Renal pelvis (tissue), 12 donors: ENCODE results near the gene L1TD1. TPM values are rescaled to one million over a fixed set of nuclear protein-coding genes. Genes with fewer than 3 reads are reported as not detected.
"Not testable (repeated sequence)": the region's sequence is repeated elsewhere in the genome, so short reads cannot be mapped to it uniquely, and the experiment has no call there.

ENCODE experiments used
- DNase-seq: peaks from one replicate; pipeline ENCODE4 v3.0.0-alpha.2; 2013
- long read RNA-seq, 16 experiments: transcript quantifications; one replicate each; lab custom pipeline, GENCODE V29; 2026
- polyA plus RNA-seq, 3 donors: library from polyadenylated mRNA; unstranded; fragments of 120-200 nt; gene quantifications; one replicate each; pipeline ENCODE4 v1.2.1, GENCODE V29; 2013; ENCODE audit not compliant: insufficient read length in 3 of 3

Gene L1TD1
- 1 to 10 TPM; 2.8 to 3.9 (median 3.4) TPM for polyA plus RNA-seq
- long read RNA-seq, donor 1, partial matches to known transcripts: 5 of 5 reads
- long read RNA-seq, donor 1, other reads (novel, unspliced or antisense): 0 of 5 reads
- long read RNA-seq, donor 2, partial matches to known transcripts: 0 of 1 reads
- long read RNA-seq, donor 2, other reads (novel, unspliced or antisense): 0 of 1 reads
- long read RNA-seq, donor 3: 0 reads
- long read RNA-seq, donor 4: 0 reads
- long read RNA-seq, donor 5: 0 reads
- long read RNA-seq, donor 6: 0 reads
- long read RNA-seq, donor 7: 0 reads
- long read RNA-seq, donor 8, partial matches to known transcripts: 0 of 1 reads
- long read RNA-seq, donor 8, other reads (novel, unspliced or antisense): 0 of 1 reads
- long read RNA-seq, donor 9, partial matches to known transcripts: 16 of 21 reads
- long read RNA-seq, donor 9, other reads (novel, unspliced or antisense): 5 of 21 reads
- long read RNA-seq, donor 10, partial matches to known transcripts: 0 of 2 reads
- long read RNA-seq, donor 10, other reads (novel, unspliced or antisense): 0 of 2 reads
- long read RNA-seq, donor 11: 0 reads
- long read RNA-seq, donor 12, partial matches to known transcripts: 0 of 1 reads
- long read RNA-seq, donor 12, other reads (novel, unspliced or antisense): 0 of 1 reads
- long read RNA-seq, donor 13: 0 reads
- long read RNA-seq, donor 14: 0 reads
- long read RNA-seq, donor 15, partial matches to known transcripts: 21 of 24 reads
- long read RNA-seq, donor 15, other reads (novel, unspliced or antisense): 0 of 24 reads
- long read RNA-seq, donor 16: 0 reads

GRCh38 chr1:62194651-62195544 is at the start of gene L1TD1:
L1TD1 (plus strand) TSS chr1:62194849; CDS start chr1:62206629, 11,780 bp downstream.
- peak; percentile 42 for DNase-seq

DNA sequence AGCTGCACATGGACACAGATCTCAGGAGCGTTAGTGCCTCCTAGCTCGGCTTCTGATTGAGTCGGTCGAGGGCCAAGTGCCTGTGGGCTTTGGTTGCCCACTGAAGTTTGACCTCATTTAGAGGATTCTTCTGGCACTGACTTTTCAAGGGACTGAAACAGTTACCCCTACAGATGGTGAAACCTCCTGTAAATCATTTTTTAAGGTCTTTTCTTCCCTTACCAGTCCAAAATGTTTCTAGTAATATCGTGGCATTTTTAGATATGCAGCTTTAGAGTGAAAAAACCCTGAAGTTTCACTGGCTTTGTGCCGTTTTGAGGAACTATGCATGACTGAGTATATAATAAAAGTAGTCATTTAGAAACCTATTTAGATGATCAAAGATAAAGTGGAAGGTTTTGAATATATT is 34.7 kb upstream of the L1TD1 start:
- DNase-seq: no peak

DNA sequence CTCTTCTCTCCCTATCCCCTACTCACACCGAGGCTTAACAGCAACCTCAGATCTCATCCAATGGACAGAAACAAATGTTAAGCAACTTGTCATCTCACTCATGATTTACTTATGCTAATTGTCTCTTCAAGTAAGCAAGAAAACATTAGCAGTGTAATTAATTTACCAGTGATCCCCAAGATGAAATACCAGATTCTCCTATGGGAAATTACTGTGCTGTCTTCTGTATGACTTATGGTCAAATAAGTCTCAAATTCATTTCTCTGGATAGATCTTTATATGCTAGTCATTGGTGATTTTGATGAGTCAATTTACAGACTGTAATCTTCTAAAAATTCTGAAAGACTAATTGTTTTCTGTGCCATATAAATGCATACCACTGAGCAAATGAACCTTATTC is 32.9 kb upstream of the L1TD1 start:
- no peak for DNase-seq

DNA sequence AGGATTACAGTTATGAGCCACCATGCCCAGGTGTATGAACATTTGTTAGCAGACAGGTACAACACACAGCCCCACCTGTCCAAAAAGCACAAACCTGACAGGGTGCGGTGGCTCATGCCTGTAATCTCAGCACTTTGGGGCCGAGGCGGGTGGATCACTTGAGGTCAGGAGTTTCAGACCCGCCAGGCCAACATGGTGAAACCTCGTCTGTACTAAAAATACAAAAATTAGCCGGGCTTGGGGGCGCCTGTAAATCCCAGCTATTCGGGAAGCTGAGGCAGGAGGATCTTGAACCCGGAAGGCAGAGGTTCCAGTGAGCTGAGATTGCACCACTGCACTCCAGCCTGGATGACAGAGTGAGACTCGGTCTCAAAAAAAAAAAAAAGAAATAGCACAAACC is 24.3 kb upstream of the L1TD1 start:
- not testable (repeated sequence) for DNase-seq

DNA sequence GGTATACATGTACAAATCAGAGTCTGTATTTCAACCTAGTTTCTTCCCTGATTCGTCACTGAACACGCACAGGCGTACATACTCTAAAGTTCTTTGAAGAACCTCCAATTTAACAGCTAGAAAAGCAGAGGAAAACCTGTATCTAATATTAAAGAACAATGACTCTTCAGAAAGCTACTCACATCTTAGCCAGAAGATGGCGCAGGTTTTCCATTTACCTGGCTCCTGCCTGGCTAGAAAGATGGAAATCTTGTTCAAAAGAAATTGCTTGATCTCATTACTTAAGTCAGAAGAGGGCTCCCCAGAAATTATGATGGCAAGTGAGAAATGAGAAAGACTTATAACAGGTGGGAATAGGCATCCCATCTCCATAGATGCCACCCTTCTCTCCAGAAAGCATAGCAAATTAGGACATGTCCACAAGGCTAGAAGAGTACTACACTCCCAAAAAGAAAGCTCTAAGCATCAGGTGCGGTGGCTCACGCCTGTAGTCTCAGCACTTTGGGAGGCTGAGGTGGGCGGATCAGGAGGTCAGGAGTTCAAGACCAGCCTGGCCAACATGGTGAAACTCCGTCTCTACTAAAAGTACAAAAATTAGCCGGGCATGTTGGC is 19.0 kb upstream of the L1TD1 start:
- peak; percentile 57 for DNase-seq

GRCh38 chr1:62176597-62177312 is 17.9 kb upstream of the L1TD1 start:
- no peak for DNase-seq

DNA sequence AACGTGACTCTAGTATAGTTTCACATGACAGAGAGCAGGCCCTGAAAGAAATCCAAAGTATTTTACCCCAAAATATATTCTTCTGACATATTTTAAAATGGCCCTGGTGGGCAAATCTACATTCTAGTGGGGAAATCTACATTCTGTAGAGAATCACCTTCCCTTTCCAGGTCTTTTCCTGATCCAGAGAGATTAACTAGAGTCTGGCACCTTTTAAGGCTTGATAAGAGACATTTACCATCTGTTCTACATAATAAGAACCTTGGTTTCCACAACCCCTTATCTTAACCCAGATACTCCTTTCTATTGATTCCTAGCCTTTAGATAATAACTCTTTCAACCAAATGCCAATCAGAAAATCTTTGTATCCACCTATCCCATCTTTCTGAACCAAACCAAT is 17.0 kb upstream of the L1TD1 start:
- no peak for DNase-seq

GRCh38 chr1:62178372-62178771 is 16.3 kb upstream of the L1TD1 start:
- DNase-seq: no peak

GRCh38 chr1:62180054-62180453 is 14.6 kb upstream of the L1TD1 start:
- DNase-seq: not testable (repeated sequence)

DNA sequence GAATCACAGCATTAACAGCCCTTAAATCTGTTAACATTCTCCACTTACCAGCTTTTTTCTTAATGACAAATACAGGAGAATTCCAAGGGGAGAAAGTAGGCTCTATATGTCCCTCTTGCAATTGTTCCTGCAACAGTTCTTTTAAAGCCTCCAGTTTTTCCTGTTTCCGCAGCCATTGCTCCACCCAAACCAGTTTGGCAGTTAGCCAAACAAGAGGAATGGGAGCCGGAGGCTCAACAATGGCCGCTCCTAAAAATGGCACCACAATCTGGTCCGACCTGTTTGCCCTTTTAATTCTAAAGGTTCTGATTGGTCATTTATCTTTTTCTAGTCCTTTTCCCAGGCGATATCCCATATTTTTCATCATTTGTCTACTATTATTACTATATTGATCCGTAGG is 14.0 kb upstream of the L1TD1 start:
- no peak for DNase-seq

DNA sequence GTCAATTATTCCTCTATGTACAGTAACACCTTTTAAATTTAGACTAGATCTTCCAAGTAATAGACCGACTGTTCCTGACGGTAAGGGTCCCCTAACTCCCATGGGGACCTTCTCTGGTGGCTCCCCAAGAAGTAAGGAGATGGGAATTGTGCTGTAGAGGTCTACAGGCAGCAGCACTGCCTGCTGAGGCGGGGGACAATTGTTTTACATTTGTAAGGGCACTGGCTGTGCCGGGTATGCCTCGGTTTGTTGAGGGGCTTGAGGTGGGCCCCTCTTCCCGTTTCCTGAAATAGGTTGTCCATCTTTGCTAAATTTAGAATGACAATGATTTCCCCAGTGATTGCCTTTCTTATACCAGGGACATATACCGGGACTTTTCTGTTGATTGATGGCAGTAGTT is 13.1 kb upstream of the L1TD1 start:
- DNase-seq: no peak

- DNase-seq: not testable (repeated sequence)
These were observed 12.5 kb upstream of the L1TD1 start for GRCh38 chr1:62182157-62182556.

- not testable (repeated sequence) for DNase-seq
These were observed 11.3 kb upstream of the L1TD1 start for GRCh38 chr1:62183164-62184020.

DNA sequence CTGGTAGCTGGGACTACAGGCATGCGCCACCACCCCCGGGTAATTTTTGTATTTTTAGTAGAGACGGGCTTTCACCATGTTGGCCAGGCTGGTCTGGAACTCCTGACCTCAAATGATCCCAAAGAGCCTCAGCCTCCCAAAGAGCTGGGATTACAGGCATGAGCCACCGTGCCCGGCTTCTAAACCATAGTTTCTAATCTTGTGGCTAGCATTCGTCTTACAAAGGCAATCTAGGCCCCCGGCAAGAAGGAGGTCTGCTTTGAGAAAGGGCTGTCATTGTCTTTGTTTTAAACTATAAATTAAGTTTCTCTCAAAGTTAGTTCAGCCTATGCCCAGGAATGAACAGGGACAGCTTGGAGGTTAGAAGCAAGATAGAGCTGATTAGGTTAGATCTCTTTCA is 10.3 kb upstream of the L1TD1 start:
- no peak for DNase-seq

GRCh38 chr1:62185233-62185632 is 9.4 kb upstream of the L1TD1 start:
- DNase-seq: not testable (repeated sequence)

GRCh38 chr1:62185677-62186076 is 9.0 kb upstream of the L1TD1 start:
- DNase-seq: no peak

GRCh38 chr1:62187548-62187947 is 7.1 kb upstream of the L1TD1 start:
- no peak for DNase-seq

DNA sequence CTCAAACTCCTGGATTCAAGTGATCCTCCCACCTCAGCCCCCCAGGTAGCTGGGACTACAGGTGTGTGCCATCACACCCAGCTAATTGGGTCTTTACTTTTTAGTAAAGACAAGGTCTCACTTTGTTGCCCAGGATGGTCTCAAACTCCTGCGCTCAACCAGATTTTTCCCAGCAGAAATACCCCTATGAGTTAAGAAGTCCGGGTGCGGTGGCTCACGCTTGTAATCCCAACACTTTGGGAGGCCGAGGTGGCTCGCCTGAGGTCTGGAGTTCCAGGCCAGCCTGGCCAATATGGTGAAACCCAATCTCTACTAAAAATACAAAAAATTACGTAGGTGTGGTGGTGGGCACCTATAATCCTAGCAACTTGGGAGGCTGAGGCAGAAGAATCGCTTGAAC is 6.5 kb upstream of the L1TD1 start:
- DNase-seq: no peak

DNA sequence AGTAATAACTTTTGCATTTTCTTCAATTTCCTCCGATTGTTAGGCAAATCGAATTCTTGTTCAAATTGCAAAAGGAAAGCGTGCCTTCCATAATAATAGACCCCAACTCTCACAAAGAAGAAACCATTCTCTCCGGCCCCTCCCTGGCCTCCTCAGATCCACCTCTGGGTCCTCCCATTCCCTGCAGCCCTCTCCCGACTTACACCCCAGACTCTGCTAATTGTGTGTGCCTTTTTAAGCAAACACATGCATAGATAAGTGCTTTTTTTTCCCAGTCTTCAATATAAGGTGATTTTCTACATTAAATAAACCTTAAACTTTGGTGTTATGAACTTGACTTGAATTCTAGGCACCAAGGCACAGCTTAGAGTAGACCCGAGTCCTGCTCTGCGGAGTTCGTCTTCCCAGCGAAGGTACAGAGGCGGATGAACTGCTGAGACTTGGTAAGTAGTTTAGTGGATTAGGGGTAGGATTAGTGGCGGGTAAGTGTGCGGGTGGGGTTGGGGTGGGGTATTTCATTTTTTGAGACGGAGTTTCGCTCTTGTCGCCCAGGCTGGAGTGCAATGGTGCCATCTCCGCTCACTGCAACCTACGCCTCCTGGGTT is 1.5 kb downstream of the L1TD1 start:
- no peak for DNase-seq
